Fibroblast of gingiva (primary cell): ENCODE results near the gene EGFR.
"Not testable (repeated sequence)": the region's sequence is repeated elsewhere in the genome, so short reads cannot be mapped to it uniquely, and the experiment has no call there.

ENCODE experiments used
- DNase-seq: peaks from one replicate; pipeline ENCODE4 v3.0.0-alpha.2; 2011; ENCODE audit warnings: low read depth

The EGFR gene

DNA sequence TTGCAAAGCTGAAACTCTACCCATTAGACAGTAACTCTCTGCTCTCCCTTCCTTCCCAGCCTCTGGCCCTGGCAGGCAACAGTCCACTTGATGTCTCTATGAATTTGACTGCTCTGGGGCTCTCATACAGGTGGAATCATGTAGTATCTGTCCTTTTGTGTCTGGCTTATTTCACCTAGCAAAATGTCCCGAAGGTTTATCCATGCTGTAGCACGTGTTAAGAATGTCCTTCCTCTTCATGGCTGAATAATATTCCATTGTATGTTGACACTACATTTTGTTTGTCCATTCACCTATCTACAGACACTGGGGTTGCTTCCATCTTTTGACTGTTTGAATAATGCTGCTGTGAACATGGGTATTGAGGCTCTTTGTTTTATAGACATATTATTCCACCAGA is 128.9 kb downstream of the EGFR start:
- DNase-seq, result no peak

GRCh38 chr7:55148571-55148970 is 129.8 kb downstream of the EGFR start:
- no peak for DNase-seq

DNA sequence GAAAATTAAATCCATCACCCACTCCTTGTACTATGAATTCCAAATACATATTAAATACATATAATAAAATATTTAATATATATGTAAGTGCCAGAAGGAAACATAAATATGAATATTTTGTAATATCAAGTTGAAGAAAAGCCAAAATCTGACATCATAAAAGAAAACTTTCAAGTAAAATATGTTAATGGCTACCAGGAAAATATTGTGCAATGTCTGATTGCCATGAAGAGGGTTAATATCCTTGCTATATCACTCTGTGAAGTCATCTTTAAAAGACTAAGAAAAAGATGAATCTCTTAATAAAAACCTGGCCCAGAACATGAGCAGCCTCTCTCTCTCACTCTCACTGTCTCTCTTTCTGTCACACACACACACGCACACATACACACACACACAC is 130.2 kb downstream of the EGFR start:
- peak; percentile 50 for DNase-seq

GRCh38 chr7:55150166-55150565 is 131.3 kb downstream of the EGFR start:
- no peak for DNase-seq

- DNase-seq, result peak; percentile 45
Observed at GRCh38 chr7:55150709-55151451, 132.1 kb downstream of the EGFR start.

DNA sequence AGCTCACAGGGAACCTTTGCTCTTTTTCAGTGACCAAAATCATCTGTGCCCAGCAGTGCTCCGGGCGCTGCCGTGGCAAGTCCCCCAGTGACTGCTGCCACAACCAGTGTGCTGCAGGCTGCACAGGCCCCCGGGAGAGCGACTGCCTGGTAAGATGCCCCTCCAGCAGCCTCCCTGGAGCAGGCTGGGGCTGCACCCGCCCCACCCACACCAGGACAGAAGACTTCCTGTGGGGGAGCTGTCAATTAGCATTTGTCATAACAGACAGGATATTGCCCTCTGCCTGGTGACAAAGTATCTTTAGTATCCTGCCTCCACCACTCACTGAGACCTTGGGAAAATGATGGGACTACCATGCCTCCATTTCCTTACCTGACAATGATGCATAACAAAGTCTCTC is 133.7 kb downstream of the EGFR start:
- no peak for DNase-seq

DNA sequence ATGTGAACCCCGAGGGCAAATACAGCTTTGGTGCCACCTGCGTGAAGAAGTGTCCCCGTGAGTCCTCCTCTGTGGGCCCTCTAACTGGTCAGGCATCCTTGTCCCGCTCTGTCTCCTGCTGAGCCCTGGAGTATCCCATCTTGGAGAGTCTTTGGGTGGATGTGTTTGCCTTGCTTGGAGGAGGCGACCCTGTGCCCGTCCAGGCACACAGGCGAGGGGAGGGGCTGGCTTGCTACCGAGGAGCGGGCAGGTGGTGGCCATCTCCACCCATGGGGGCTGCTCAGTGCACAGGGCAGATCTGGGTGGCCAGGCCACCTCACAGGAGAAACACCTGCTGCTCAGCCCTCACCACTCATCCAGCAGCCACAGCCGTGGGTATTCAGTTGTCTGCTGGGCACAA is 135.3 kb downstream of the EGFR start:
- no peak for DNase-seq

GRCh38 chr7:55155351-55156117 is 136.7 kb downstream of the EGFR start:
- DNase-seq, result no peak

DNA sequence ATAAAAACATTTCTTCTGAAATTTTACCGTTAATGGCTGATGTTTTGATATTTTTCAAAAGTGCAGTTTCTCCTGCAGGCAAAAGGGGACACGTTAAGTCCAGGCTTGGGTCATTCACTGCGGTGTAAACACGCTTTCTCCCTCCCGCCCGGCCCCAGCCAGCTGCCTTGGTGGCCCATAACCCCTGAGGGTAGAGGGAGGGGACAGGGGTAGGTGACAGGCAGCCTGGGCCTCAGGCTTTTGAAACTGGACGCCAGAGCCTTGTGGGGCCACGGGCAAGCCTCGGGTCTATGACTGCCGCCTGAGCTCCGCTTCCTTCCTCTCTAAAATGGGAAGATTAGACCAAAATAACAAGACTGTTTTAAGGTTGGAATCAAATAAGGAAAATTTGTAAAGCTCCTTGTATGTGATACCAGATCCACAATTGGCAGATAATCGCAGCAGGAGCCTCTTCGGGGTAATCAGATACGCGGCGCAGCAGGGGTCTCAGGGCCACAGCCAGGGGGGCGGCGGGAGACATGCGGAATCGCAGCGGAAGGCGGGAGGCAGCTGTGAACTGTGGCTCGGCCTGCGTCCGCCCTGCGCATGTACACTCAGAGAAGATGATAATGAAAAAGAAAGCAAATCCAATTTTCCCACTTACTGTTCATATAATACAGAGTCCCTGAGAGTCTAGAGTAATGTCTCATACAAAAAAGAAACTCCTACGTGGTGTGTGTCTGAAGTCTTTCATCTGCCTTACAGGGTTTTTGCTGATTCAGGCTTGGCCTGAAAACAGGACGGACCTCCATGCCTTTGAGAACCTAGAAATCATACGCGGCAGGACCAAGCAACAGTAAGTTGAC is 138.3 kb downstream of the EGFR start:
- DNase-seq, result no peak

DNA sequence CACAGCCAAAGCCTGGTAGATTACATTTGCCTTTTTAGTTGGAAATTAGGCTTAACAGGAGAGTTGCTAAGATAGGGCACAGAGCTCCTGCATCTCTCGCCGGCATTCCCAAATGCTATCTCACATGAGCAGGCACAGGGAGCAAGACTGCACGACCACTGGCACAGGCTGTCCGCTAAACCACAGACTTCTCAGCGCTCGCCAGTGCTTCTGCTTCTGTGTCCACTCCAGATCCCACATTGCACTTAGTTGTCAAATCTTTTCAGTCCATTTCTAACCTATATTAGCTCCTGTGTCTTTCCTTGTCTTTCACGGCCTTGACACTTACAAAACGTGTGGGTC is 138.9 kb downstream of the EGFR start:
- DNase-seq, result no peak

DNA sequence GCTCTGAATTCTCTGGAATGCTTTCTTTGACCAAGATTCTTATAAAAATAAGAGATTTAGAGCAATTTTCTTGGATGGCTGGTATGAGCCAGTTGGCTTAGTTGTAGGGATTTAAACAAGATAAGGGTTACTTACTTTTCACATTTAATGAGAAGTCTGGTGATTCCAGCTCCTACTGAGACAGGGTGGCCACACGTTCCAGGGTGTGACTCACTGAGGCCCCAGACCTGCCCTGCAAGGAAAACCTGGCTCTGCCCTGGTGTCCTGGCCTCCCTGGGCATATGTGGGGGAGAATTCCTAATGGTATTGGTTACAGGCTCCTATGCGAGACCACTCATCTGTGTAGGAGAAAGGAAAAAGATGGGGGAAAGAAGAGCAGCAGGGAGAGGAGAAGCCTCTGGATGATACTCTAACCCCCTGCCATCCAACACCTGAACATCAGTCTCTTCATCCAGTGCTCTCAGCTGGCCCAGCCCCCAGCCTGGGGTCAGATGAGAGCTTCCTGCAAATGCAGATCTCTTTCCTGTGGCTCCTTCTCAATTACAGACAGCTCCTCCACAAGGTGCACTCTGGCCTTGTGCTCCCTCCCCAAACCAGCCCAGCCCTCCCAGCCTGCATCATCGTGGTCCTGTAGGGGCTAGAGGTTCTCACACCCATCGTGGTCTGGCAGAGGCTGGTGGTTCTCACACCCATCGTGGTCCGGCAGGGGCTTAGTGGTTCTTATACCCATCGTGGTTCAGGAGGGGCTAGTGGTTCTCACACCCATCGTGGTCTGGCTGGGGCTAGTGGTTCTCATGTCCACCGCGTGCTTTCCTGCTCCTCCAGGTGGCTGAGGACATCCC is 139.9 kb downstream of the EGFR start:
- DNase-seq, result no peak

GRCh38 chr7:55160539-55160938 is 141.7 kb downstream of the EGFR start:
- DNase-seq, result no peak

- DNase-seq, result no peak
Observed at GRCh38 chr7:55161154-55161687, 142.4 kb downstream of the EGFR start.

DNA sequence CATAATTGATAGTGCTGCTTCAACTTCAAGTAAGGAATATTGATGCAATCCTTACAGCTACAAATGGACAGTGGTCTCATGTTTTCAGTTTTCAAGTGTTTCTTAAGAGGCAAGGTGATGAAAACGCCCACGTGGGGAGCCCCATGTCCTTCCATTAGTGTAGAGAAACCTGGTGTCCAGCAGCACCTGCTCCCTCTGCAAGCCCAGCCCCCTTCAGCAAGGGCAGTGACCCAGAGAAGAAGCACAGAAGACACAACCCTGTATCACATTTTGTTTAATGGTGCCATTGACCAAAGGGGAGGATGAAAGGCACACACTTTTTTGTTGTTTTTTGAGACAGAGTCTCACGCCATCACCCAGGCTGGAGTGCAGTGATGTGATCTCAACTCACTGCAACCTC is 143.7 kb downstream of the EGFR start:
- no peak for DNase-seq

DNA sequence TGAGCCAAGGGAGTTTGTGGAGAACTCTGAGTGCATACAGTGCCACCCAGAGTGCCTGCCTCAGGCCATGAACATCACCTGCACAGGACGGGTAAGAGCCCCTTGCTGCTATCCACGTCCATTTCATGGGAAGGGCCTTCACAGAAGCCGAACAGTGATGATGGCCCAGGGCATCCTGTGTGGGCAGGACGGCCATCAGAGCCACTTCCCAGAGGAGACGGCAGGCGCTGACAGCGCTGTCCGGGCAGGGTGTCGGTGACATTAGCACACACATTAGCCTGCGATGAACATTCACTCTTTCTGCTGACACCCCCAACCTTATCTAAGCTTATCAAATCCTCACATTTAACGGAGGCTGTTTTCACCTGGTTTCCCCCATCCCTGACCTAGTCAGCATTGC is 144.9 kb downstream of the EGFR start:
- DNase-seq, result no peak

DNA sequence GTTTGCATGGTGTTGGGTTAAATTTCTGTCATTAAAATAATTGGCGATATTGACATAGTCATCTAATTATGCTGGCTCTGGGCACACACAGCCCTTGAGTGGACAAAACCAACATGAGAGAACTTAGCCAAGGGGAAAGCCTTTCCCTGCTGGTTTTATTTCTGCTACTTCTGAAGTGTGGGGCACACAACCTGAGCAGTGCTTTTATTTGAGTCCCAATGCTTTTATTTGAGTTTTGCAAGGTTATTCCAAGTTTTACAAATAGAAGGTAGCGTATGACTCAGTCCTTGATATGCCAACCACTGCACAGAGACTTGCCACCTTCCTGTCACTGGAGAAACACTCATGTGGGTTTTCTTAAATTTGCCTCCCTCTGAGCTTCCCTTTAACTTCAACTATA is 145.7 kb downstream of the EGFR start:
- no peak for DNase-seq

- no peak for DNase-seq
Observed at GRCh38 chr7:55165176-55165861, 146.5 kb downstream of the EGFR start.

- not testable (repeated sequence) for DNase-seq
Observed at GRCh38 chr7:55167296-55167695, 148.5 kb downstream of the EGFR start.

DNA sequence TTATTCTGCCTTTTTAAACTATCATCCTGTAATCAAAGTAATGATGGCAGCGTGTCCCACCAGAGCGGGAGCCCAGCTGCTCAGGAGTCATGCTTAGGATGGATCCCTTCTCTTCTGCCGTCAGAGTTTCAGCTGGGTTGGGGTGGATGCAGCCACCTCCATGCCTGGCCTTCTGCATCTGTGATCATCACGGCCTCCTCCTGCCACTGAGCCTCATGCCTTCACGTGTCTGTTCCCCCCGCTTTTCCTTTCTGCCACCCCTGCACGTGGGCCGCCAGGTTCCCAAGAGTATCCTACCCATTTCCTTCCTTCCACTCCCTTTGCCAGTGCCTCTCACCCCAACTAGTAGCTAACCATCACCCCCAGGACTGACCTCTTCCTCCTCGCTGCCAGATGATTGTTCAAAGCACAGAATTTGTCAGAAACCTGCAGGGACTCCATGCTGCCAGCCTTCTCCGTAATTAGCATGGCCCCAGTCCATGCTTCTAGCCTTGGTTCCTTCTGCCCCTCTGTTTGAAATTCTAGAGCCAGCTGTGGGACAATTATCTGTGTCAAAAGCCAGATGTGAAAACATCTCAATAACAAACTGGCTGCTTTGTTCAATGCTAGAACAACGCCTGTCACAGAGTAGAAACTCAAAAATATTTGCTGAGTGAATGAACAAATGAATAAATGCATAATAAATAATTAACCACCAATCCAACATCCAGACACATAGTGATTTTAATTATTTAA is 151.7 kb downstream of the EGFR start:
- DNase-seq, result no peak

- DNase-seq, result peak; percentile 74
Observed at GRCh38 chr7:55171157-55171556, 152.3 kb downstream of the EGFR start.
